HEK293T (cell line): Measurements from ENCODE around the gene CHCHD3.

Experiments
- ARNT ChIP-seq: fragments of 450-650 bp; IDR thresholded peaks from 2 replicates; pipeline ENCODE4 v1.6.1; 2017; ENCODE audit warnings: mild to moderate bottlenecking
- NFRKB ChIP-seq: fragments of 450-650 bp; IDR thresholded peaks from 2 replicates; pipeline ENCODE4 v1.6.1; 2016; ENCODE audit warnings: mild to moderate bottlenecking, moderate library complexity
- ZNF384 ChIP-seq: fragments of 450-650 bp; IDR thresholded peaks from 2 replicates; pipeline ENCODE4 v1.6.1; 2016

DNA sequence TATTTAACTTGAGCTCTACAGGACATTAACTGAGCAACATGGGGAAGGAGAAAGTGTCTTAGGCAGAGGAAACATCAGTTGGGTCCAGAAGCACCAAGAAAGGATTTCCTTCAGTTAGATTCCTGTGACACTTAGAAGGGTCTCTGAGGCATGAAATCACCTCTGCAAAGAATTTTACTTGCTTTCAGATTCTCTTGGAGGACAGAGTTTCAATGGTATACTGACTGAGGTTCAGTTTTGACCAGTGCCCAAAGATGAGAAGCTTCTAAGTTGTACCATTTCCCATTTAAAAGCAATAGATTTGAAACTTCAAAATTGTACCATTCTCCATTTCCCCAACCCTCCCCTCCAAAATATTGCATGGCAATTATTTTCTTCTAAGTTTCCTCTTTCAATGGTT is 102.4 kb downstream of the CHCHD3 start:
- no peak for TF ChIP-seq ZNF384
- no peak for TF ChIP-seq ARNT
- TF ChIP-seq NFRKB: no peak
